B cell (primary cell): ENCODE data around the gene RGS3. TPM values are rescaled to one million over a fixed set of nuclear protein-coding genes. Genes with fewer than 3 reads are reported as not detected.
A peak's percentile ranks its signal among the peaks of the same experiment; 100 is the strongest.

Source experiments
- ATAC-seq: fragments of 200-7000 bp; cut with Tn5 transposase; one replicate; pipeline ENCODE4 v1.10.0; 2021; ENCODE audit warnings: low read depth, mild to moderate bottlenecking, moderate number of reproducible peaks, moderate library complexity
- CTCF ChIA-PET: fragments of 350-600 bp; sonication (Branson Sonifier 250); formaldehyde crosslinking; loops from one replicate; lab custom pipeline; 2021; ENCODE audit warnings: antibody characterized with exemption, inconsistent platforms; lab: Charles Lee
- POLR2A ChIA-PET: fragments of 350-600 bp; sonication (Branson Sonifier 250); formaldehyde crosslinking; loops from one replicate; lab custom pipeline; 2021; ENCODE audit warnings: antibody characterized with exemption; lab: Charles Lee
- DNase-seq: peaks from one replicate; pipeline ENCODE4 v3.0.0; 2013
- H2AFZ ChIP-seq: 2 replicates; pipeline ENCODE4 v1.6.1; 2012; ENCODE audit warnings: mild to moderate bottlenecking, low read depth, low read length; ENCODE audit not compliant: insufficient read depth, poor library complexity, severe bottlenecking
- H3K27ac ChIP-seq, 2 donors: 1 replicate in 1 of 2; 2 replicates in 1 of 2; pipeline ENCODE4 v1.5.1; 2012 to 2013; ENCODE audit warnings: low read length in 2 of 2, mild to moderate bottlenecking in 2 of 2, moderate library complexity in 1 of 2
- H3K27me3 ChIP-seq, 4 experiments: fragments of 200-600 bp in 1 of 4; sonication (generic) in 1 of 4; replicated peaks in 1 of 4; 1 replicate in 2 of 4; 2 replicates in 2 of 4; pipeline versions ENCODE4 v1.6.1 to v1.7.0; 2013 to 2016; ENCODE audit warnings: low read length in 3 of 4, mild to moderate bottlenecking in 2 of 4, mixed read lengths in 1 of 4, moderate library complexity in 1 of 4; ENCODE audit not compliant: insufficient read depth in 4 of 4, control insufficient read depth in 3 of 4; ENCODE audit errors: control extremely low read depth in 1 of 4
- H3K36me3 ChIP-seq, 2 experiments: replicated peaks in 1 of 2; 1 replicate in 1 of 2; 2 replicates in 1 of 2; pipeline versions ENCODE4 v1.6.1 to v1.7.1; 2013; ENCODE audit warnings: low read length in 1 of 2; ENCODE audit not compliant: insufficient read depth in 2 of 2, control insufficient read depth in 1 of 2; ENCODE audit errors: control extremely low read depth in 1 of 2, extremely low read depth in 1 of 2
- H3K4me1 ChIP-seq, 2 donors: fragments of 200-600 bp in 1 of 2; sonication (generic) in 1 of 2; 1 replicate in 1 of 2; 2 replicates in 1 of 2; pipeline versions ENCODE4 v1.5.1 to v1.6.1; 2013 to 2017; ENCODE audit warnings: low read length in 2 of 2; ENCODE audit not compliant: control insufficient read depth in 2 of 2, insufficient read depth in 2 of 2
- H3K4me2 ChIP-seq: replicated peaks from 2 replicates; pipeline ENCODE3; 2012; ENCODE audit warnings: mild to moderate bottlenecking, low read depth, low read length; ENCODE audit not compliant: poor library complexity, severe bottlenecking
- H3K4me3 ChIP-seq, 5 experiments: fragments of 200-600 bp in 1 of 5; sonication (generic) in 1 of 5; 1 replicate in 3 of 5; 2 replicates in 2 of 5; pipeline versions ENCODE4 v1.5.1 to v1.7.0; 2011 to 2016; ENCODE audit warnings: low read length in 4 of 5, mild to moderate bottlenecking in 4 of 5, low read depth in 2 of 5, control low read depth in 1 of 5, moderate library complexity in 1 of 5; ENCODE audit not compliant: insufficient read depth in 1 of 5; ENCODE audit errors: control extremely low read depth in 1 of 5, extremely low read depth in 1 of 5
- H3K79me2 ChIP-seq: fragments of 200-600 bp; sonication (generic); one replicate; pipeline ENCODE4 v1.6.0; 2016; ENCODE audit warnings: low read length; ENCODE audit not compliant: control insufficient read depth, insufficient read depth
- H3K9ac ChIP-seq: fragments of 200-600 bp; sonication (generic); 2 replicates; pipeline ENCODE4 v1.6.1; 2017; ENCODE audit warnings: mild to moderate bottlenecking, low read length, moderate library complexity
- H3K9me3 ChIP-seq, 3 donors: one replicate each; pipeline versions ENCODE4 v1.6.1 to v1.7.1; 2013; ENCODE audit warnings: low read length in 2 of 3; ENCODE audit not compliant: control insufficient read depth in 2 of 3, insufficient read depth in 1 of 3; ENCODE audit errors: control extremely low read depth in 1 of 3
- H4K20me1 ChIP-seq: 2 replicates; pipeline ENCODE4 v1.6.0; 2012; ENCODE audit warnings: mild to moderate bottlenecking, low read length; ENCODE audit not compliant: insufficient read depth, control insufficient read depth, poor library complexity, severe bottlenecking
- H3K27ac Mint-ChIP-seq: one replicate; pipeline ENCODE4 v1.8.0; 2021; ENCODE audit warnings: mixed read lengths
- H3K27me3 Mint-ChIP-seq: one replicate; pipeline ENCODE4 v1.8.0; 2021; ENCODE audit warnings: mixed read lengths
- H3K4me1 Mint-ChIP-seq: one replicate; pipeline ENCODE4 v1.8.0; 2021; ENCODE audit warnings: mixed read lengths
- H3K4me3 Mint-ChIP-seq: one replicate; pipeline ENCODE4 v1.8.0; 2021; ENCODE audit warnings: mixed read lengths
- H3K9me3 Mint-ChIP-seq: one replicate; pipeline ENCODE4 v1.8.0; 2022; ENCODE audit warnings: mixed read lengths; ENCODE audit not compliant: insufficient read depth
- CTCF ChIP-seq: fragments of 200-600 bp; IDR thresholded peaks from one replicate; pipeline ENCODE4 v1.8.0; 2022; ENCODE audit warnings: antibody characterized with exemption, mild to moderate bottlenecking
- EZH2 ChIP-seq: IDR thresholded peaks from 2 replicates; pipeline ENCODE4 v1.6.1; 2012; ENCODE audit warnings: borderline replicate concordance, low read depth, mild to moderate bottlenecking, moderate library complexity, low read length; ENCODE audit not compliant: insufficient read depth, poor library complexity, severe bottlenecking
- WGBS: methylation state at CpG from one replicate; pipeline ENCODE4 v1.1.5; 2013; ENCODE audit warnings: missing lambda C conversion rate; ENCODE audit not compliant: insufficient coverage; 5-methylcytosine and 5-hydroxymethylcytosine counted together
- intact Hi-C: fragments of 100-400 bp; cut with micrococcal nuclease; formaldehyde crosslinking; loops from one replicate; pipeline ENCODE4 v1.10.0; 2022
- polyA plus RNA-seq: library from polyadenylated mRNA; depleted of rRNA; stranded (reverse); fragments of >200 nt; gene quantifications from 2 replicates; pipeline ENCODE4 v1.2.3, GENCODE V29; 2012
- total RNA-seq, 2 donors: library from RNA; stranded (reverse); fragments of 120-200 nt in 1 of 2; gene quantifications; 1 replicate in 1 of 2; 2 replicates in 1 of 2; pipeline versions ENCODE4 v1.2.3 to v1.2.4, GENCODE V29; 2013 to 2022

RGS3 gene
- total and polyA plus RNA-seq, 2 donors (not counting 1 experiment from before 2014, with no cell fraction given): 12.0 to 15.6 TPM

- Mint-ChIP-seq H3K4me3 (peak overlapping the region; percentile 86), H3K27ac (peak overlapping the region; percentile 96), H3K27me3 (no peaks in the 10 kb centered on the region), H3K4me1 (peaks cover 72% of the 10 kb centered on the region), H3K9me3 (no peaks in the 10 kb centered on the region)
- H3K79me2 ChIP-seq: peaks cover 11% of the 10 kb centered on the region
- ChIA-PET POLR2A (interaction anchor here (1.4 to 1.7 kb wide), 4 partner anchors 9 to 303 kb away, joined by 3 to 9 read pairs (median 6); partner anchors contain the start of genes C9orf43, CDC26, POLE3 and PRPF4), CTCF (interaction anchor here (0.5 to 7.3 kb wide), 17 partner anchors 9 to 313 kb away, joined by 3 to 136 read pairs (median 7); partner anchors contain the start of genes ALAD, C9orf43, CDC26 and POLE3)
- no peak for ATAC-seq
- DNase-seq: no peak
- H3K4me3 ChIP-seq: no peak overlapping the region
- no peak overlapping the region for H2AFZ ChIP-seq
- intact Hi-C loops: no loop called here
- peaks cover 0 to 2% (median 0%) of the 10 kb centered on the region in 4 experiments for H3K27me3 ChIP-seq
- no peak overlapping the region for H3K9ac ChIP-seq
- H3K27ac ChIP-seq: peak overlapping the region; percentile 71 to 85
- H3K36me3 ChIP-seq: peaks cover 0 to 6% of the 10 kb centered on the region in 2 experiments
- peaks cover 12% of the 10 kb centered on the region for H4K20me1 ChIP-seq
- peak overlapping the region; percentile 69 for H3K4me2 ChIP-seq
- TF ChIP-seq EZH2 (no peak), CTCF (no peak)
- H3K4me1 ChIP-seq: peaks cover 51 to 69% of the 10 kb centered on the region in 2 donors
- 100% methylated on average over 3 of the region's 3 CpGs for WGBS
- no peaks in the 10 kb centered on the region for H3K9me3 ChIP-seq
Measured at GRCh38 chr9:113578279-113578865, 114.8 kb downstream of the RGS3 start.

GRCh38 chr9:113578882-113579282 lies 115.4 kb downstream of the RGS3 start:
- Mint-ChIP-seq H3K27ac (peak overlapping the region; percentile 96), H3K27me3 (no peaks in the 10 kb centered on the region), H3K9me3 (no peaks in the 10 kb centered on the region), H3K4me3 (peak overlapping the region; percentile 86), H3K4me1 (peaks cover 72% of the 10 kb centered on the region)
- intact Hi-C loops: no loop called here
- Histone ChIP-seq H3K9me3 (no peaks in the 10 kb centered on the region), H3K4me2 (peak overlapping the region; percentile 69), H3K27ac (peak overlapping the region; percentile 71 to 85), H3K79me2 (peaks cover 16% of the 10 kb centered on the region), H3K4me3 (peak overlapping the region in 1 of 5 experiments; percentile 9), H4K20me1 (peaks cover 17% of the 10 kb centered on the region), H3K27me3 (peaks cover 0 to 2% (median 0%) of the 10 kb centered on the region in 4 experiments), H3K36me3 (peaks cover 0 to 11% of the 10 kb centered on the region in 2 experiments), H2AFZ (no peak overlapping the region), H3K9ac (peak overlapping the region; percentile 57), H3K4me1 (peaks cover 51 to 69% of the 10 kb centered on the region in 2 donors)
- peak; percentile 76 for DNase-seq
- peak; percentile 46 for ATAC-seq
- POLR2A ChIA-PET: interaction anchor here (0.6 to 1.7 kb wide), 6 partner anchors 9 to 303 kb away, joined by 3 to 9 read pairs (median 5); partner anchors contain the start of genes C9orf43, CDC26, POLE3 and PRPF4
- CTCF ChIA-PET: interaction anchor here (0.5 to 7.3 kb wide), 18 partner anchors 8 to 313 kb away, joined by 3 to 136 read pairs (median 7); partner anchors contain the start of genes ALAD, C9orf43, CDC26 and POLE3
- no CpG with 5 or more reads among the region's 5 CpGs for WGBS
- TF ChIP-seq EZH2 (no peak), CTCF (no peak)
